ENCODE results near the gene PGPEP1. TPM values are rescaled to one million over a fixed set of nuclear protein-coding genes. Genes with fewer than 3 reads are reported as not detected.

PGPEP1 gene
- total RNA-seq, result 14.6 and 18.5 TPM in 2 replicates

- Mint-ChIP-seq H3K4me1 (peaks cover 10% of the 10 kb centered on the region), H3K9me3 (no peaks in the 10 kb centered on the region), H3K27ac (peak within 1 kb of the TSS; percentile 90), H3K36me3 (ENCODE audit: low read depth) (peaks cover 7% of the 10 kb centered on the region), H3K4me3 (peak within 1 kb of the TSS; percentile 84), H3K27me3 (no peaks in the 10 kb centered on the region)
- intact Hi-C loops (cut with micrococcal nuclease), result loop anchor here (1.0 to 2.0 kb wide), 2 partner anchors 70 to 137 kb away; no protein-coding TSS in a partner anchor
- DNase-seq, result peak; percentile 91
Measured at GRCh38 chr19:18340190-18340989, at the start of gene PGPEP1. Gene PGPEP1, plus strand, starts transcription at chr19:18340598. Its CDS starts 84 bp downstream, at chr19:18340682.

GRCh38 chr19:18291019-18291524 lies 49.3 kb upstream of the PGPEP1 start:
- no peak for DNase-seq
- Mint-ChIP-seq H3K36me3 (ENCODE audit: low read depth) (peaks cover 19% of the 10 kb centered on the region), H3K9me3 (peaks cover 17% of the 10 kb centered on the region), H3K27ac (peak overlapping the region; percentile 98), H3K27me3 (no peaks in the 10 kb centered on the region), H3K4me1 (peaks cover 71% of the 10 kb centered on the region), H3K4me3 (peak overlapping the region; percentile 86)
- intact Hi-C loops (cut with micrococcal nuclease), result loop anchor here (5.0 to 10.0 kb wide), 3 partner anchors 126 to 286 kb away; partner anchors contain the start of genes ARRDC2, IL12RB1 and SSBP4

GRCh38 chr19:18291590-18292461 lies 48.6 kb upstream of the PGPEP1 start:
- peaks cover 22% of the 10 kb centered on the region for H3K36me3 Mint-ChIP-seq (ENCODE audit: low read depth)
- no peaks in the 10 kb centered on the region for H3K27me3 Mint-ChIP-seq
- H3K4me3 Mint-ChIP-seq, result peak overlapping the region; percentile 86
- H3K4me1 Mint-ChIP-seq, result peaks cover 69% of the 10 kb centered on the region
- H3K27ac Mint-ChIP-seq, result peak overlapping the region; percentile 98
- DNase-seq, result peak; percentile 95
- intact Hi-C loops (cut with micrococcal nuclease), result loop anchor here (5.0 to 10.0 kb wide), 3 partner anchors 125 to 287 kb away; partner anchors contain the start of genes ARRDC2, IL12RB1 and SSBP4
- H3K9me3 Mint-ChIP-seq, result peaks cover 19% of the 10 kb centered on the region

GRCh38 chr19:18292462-18292809 lies 48.0 kb upstream of the PGPEP1 start:
- intact Hi-C loops (cut with micrococcal nuclease), result loop anchor here (5.0 to 10.0 kb wide), 3 partner anchors 125 to 288 kb away; partner anchors contain the start of genes ARRDC2, IL12RB1 and SSBP4
- H3K9me3 Mint-ChIP-seq, result peaks cover 19% of the 10 kb centered on the region
- peaks cover 25% of the 10 kb centered on the region for H3K36me3 Mint-ChIP-seq (ENCODE audit: low read depth)
- peak; percentile 83 for DNase-seq
- peak overlapping the region; percentile 86 for H3K4me3 Mint-ChIP-seq
- H3K27me3 Mint-ChIP-seq, result no peaks in the 10 kb centered on the region
- peaks cover 65% of the 10 kb centered on the region for H3K4me1 Mint-ChIP-seq
- H3K27ac Mint-ChIP-seq, result peak overlapping the region; percentile 98

- H3K4me3 Mint-ChIP-seq, result peak overlapping the region; percentile 86
- peak; percentile 89 for DNase-seq
- H3K9me3 Mint-ChIP-seq, result peaks cover 19% of the 10 kb centered on the region
- intact Hi-C loops (cut with micrococcal nuclease), result loop anchor here (5.0 to 10.0 kb wide), 3 partner anchors 124 to 288 kb away; partner anchors contain the start of genes ARRDC2, IL12RB1 and SSBP4
- peaks cover 27% of the 10 kb centered on the region for H3K36me3 Mint-ChIP-seq (ENCODE audit: low read depth)
- H3K4me1 Mint-ChIP-seq, result peaks cover 67% of the 10 kb centered on the region
- peak overlapping the region; percentile 98 for H3K27ac Mint-ChIP-seq
- no peaks in the 10 kb centered on the region for H3K27me3 Mint-ChIP-seq
Measured at GRCh38 chr19:18292810-18293641, 47.4 kb upstream of the PGPEP1 start.

GRCh38 chr19:18293642-18294466 lies 46.5 kb upstream of the PGPEP1 start:
- H3K27ac Mint-ChIP-seq, result peak overlapping the region; percentile 98
- peak overlapping the region; percentile 86 for H3K4me3 Mint-ChIP-seq
- no peaks in the 10 kb centered on the region for H3K27me3 Mint-ChIP-seq
- H3K4me1 Mint-ChIP-seq, result peaks cover 66% of the 10 kb centered on the region
- peaks cover 30% of the 10 kb centered on the region for H3K36me3 Mint-ChIP-seq (ENCODE audit: low read depth)
- DNase-seq, result peak; percentile 71
- intact Hi-C loops (cut with micrococcal nuclease), result loop anchor here (5.0 to 10.0 kb wide), 3 partner anchors 123 to 289 kb away; partner anchors contain the start of genes ARRDC2, IL12RB1 and SSBP4
- peaks cover 19% of the 10 kb centered on the region for H3K9me3 Mint-ChIP-seq

GRCh38 chr19:18294467-18294864 lies 45.9 kb upstream of the PGPEP1 start:
- H3K4me1 Mint-ChIP-seq, result peaks cover 67% of the 10 kb centered on the region
- peaks cover 19% of the 10 kb centered on the region for H3K9me3 Mint-ChIP-seq
- intact Hi-C loops (cut with micrococcal nuclease), result loop anchor here (5.0 to 10.0 kb wide), 3 partner anchors 123 to 290 kb away; partner anchors contain the start of genes ARRDC2, IL12RB1 and SSBP4
- no peaks in the 10 kb centered on the region for H3K27me3 Mint-ChIP-seq
- DNase-seq, result peak; percentile 97
- peak overlapping the region; percentile 86 for H3K4me3 Mint-ChIP-seq
- H3K27ac Mint-ChIP-seq, result peak overlapping the region; percentile 98
- H3K36me3 Mint-ChIP-seq (ENCODE audit: low read depth), result peaks cover 30% of the 10 kb centered on the region

GRCh38 chr19:18295034-18295451 lies 45.4 kb upstream of the PGPEP1 start:
- H3K36me3 Mint-ChIP-seq (ENCODE audit: low read depth), result peaks cover 30% of the 10 kb centered on the region
- peak overlapping the region; percentile 86 for H3K4me3 Mint-ChIP-seq
- no peak for DNase-seq
- intact Hi-C loops (cut with micrococcal nuclease), result loop anchor here (10.0 kb wide), 1 partner anchor 290 kb away; the partner anchor contains the start of gene ARRDC2
- H3K9me3 Mint-ChIP-seq, result peaks cover 19% of the 10 kb centered on the region
- H3K27me3 Mint-ChIP-seq, result no peaks in the 10 kb centered on the region
- peak overlapping the region; percentile 98 for H3K27ac Mint-ChIP-seq
- H3K4me1 Mint-ChIP-seq, result peaks cover 63% of the 10 kb centered on the region

GRCh38 chr19:18297308-18297707 lies 43.1 kb upstream of the PGPEP1 start:
- Mint-ChIP-seq H3K27me3 (no peaks in the 10 kb centered on the region), H3K27ac (peak overlapping the region; percentile 49), H3K36me3 (ENCODE audit: low read depth) (peaks cover 27% of the 10 kb centered on the region), H3K9me3 (peaks cover 15% of the 10 kb centered on the region), H3K4me3 (no peak overlapping the region), H3K4me1 (peaks cover 56% of the 10 kb centered on the region)
- intact Hi-C loops (cut with micrococcal nuclease), result loop anchor here (10.0 kb wide), 1 partner anchor 293 kb away; the partner anchor contains the start of gene ARRDC2
- no peak for DNase-seq

- Mint-ChIP-seq H3K4me1 (peaks cover 54% of the 10 kb centered on the region), H3K4me3 (peak overlapping the region; percentile 39), H3K36me3 (ENCODE audit: low read depth) (peaks cover 31% of the 10 kb centered on the region), H3K9me3 (peaks cover 15% of the 10 kb centered on the region), H3K27ac (peak overlapping the region; percentile 89), H3K27me3 (no peaks in the 10 kb centered on the region)
- no peak for DNase-seq
- intact Hi-C loops (cut with micrococcal nuclease), result loop anchor here (10.0 kb wide), 1 partner anchor 294 kb away; the partner anchor contains the start of gene ARRDC2
Measured at GRCh38 chr19:18298601-18299000, 41.8 kb upstream of the PGPEP1 start.

- Mint-ChIP-seq H3K27ac (no peak overlapping the region), H3K4me3 (no peak overlapping the region), H3K27me3 (no peaks in the 10 kb centered on the region), H3K4me1 (peaks cover 56% of the 10 kb centered on the region), H3K9me3 (peaks cover 15% of the 10 kb centered on the region), H3K36me3 (ENCODE audit: low read depth) (peaks cover 37% of the 10 kb centered on the region)
- no peak for DNase-seq
- intact Hi-C loops (cut with micrococcal nuclease), result loop anchor here (10.0 kb wide), 1 partner anchor 295 kb away; the partner anchor contains the start of gene ARRDC2
Measured at GRCh38 chr19:18299654-18300053, 40.7 kb upstream of the PGPEP1 start.

All from activated CD4-positive, alpha-beta T cell treated with anti-CD3 and anti-CD28 coated beads, Interleukin-2, amount 10 ng/mL, durations not matched to agents 24 days and 14 days (primary cell).